Panc1 (cell line): ENCODE data around the gene APCDD1L. TPM values are rescaled to one million over a fixed set of nuclear protein-coding genes. Genes with fewer than 3 reads are reported as not detected.
A peak's percentile ranks its signal among the peaks of the same experiment; 100 is the strongest.

Source experiments
- ATAC-seq: fragments of 200-7000 bp; cut with Tn5 transposase; 2 replicates; pipeline ENCODE4 v1.9.1; 2020; ENCODE audit warnings: mild to moderate bottlenecking, moderate library complexity
- BruUV-seq: library from RNA; stranded (reverse); fragments of 400-500 nt; replicated peaks from 2 replicates; lab custom pipeline; 2021; lab: Mats Ljungman, UMichigan
- CTCF ChIA-PET: fragments of 300-600 bp; sonication (Branson Sonifier 250); formaldehyde crosslinking; loops from one replicate; lab custom pipeline; 2022; ENCODE audit warnings: antibody characterized with exemption; lab: Charles Lee
- POLR2A ChIA-PET: fragments of 300-600 bp; sonication (Branson Sonifier 250); formaldehyde crosslinking; loops from one replicate; lab custom pipeline; 2022; ENCODE audit warnings: antibody characterized with exemption; lab: Charles Lee
- DNase-seq: peaks from one replicate; pipeline ENCODE4 v3.0.0-alpha.2; 2010; ENCODE audit warnings: low read depth, low spot score
- H3K27ac ChIP-seq: 2 replicates; pipeline ENCODE4 v1.5.1; 2011; ENCODE audit warnings: mild to moderate bottlenecking, low read length, inconsistent platforms
- H3K27me3 ChIP-seq: fragments of 200-500 bp; sonication (Bioruptor generic); 2 replicates; pipeline ENCODE4 v1.6.0; 2014; ENCODE audit warnings: low read length, inconsistent platforms; ENCODE audit not compliant: control insufficient read depth, insufficient read depth
- H3K36me3 ChIP-seq: fragments of 200-500 bp; sonication (Bioruptor generic); 2 replicates; pipeline ENCODE4 v1.5.1; 2014; ENCODE audit warnings: inconsistent platforms, mild to moderate bottlenecking, low read length, moderate library complexity; ENCODE audit not compliant: control insufficient read depth, insufficient read depth
- H3K4me1 ChIP-seq: 2 replicates; pipeline ENCODE4 v1.5.1; 2011; ENCODE audit warnings: inconsistent platforms, mild to moderate bottlenecking, low read length, moderate library complexity; ENCODE audit not compliant: control insufficient read depth, insufficient read depth
- H3K4me3 ChIP-seq, 2 experiments: 2 replicates each; pipeline ENCODE4 v1.5.1; 2011 to 2012; ENCODE audit warnings: low read depth in 2 of 2, low read length in 2 of 2, mild to moderate bottlenecking in 2 of 2, inconsistent platforms in 1 of 2, moderate library complexity in 1 of 2
- H3K9me3 ChIP-seq: fragments of 200-500 bp; sonication (Bioruptor generic); 2 replicates; pipeline ENCODE4 v1.5.1; 2014; ENCODE audit warnings: low read depth, mild to moderate bottlenecking, inconsistent platforms, low read length, moderate library complexity; ENCODE audit not compliant: control insufficient read depth, insufficient read depth
- POLR2AphosphoS5 ChIP-seq: IDR thresholded peaks from 2 replicates; pipeline ENCODE4 v1.6.1; 2012; ENCODE audit warnings: mild to moderate bottlenecking, low read depth, low read length, moderate library complexity
- SIN3A ChIP-seq: IDR thresholded peaks from 2 replicates; pipeline ENCODE4 v1.6.1; 2012; ENCODE audit warnings: low read depth, mild to moderate bottlenecking, low read length, moderate library complexity, borderline replicate concordance; ENCODE audit not compliant: insufficient read depth
- TCF7L2 ChIP-seq: IDR thresholded peaks from 2 replicates; pipeline ENCODE4 v1.6.1; 2011; ENCODE audit warnings: mild to moderate bottlenecking, low read depth, low read length, inconsistent platforms
- in situ Hi-C: cut with HindIII; loops from 2 replicates; pipeline ENCODE4 v1.10.0; 2016; ENCODE audit warnings: low sequenced_read_pairs, low pct_unique_long_range_greater_than_20kb
- intact Hi-C: fragments of 100-400 bp; cut with micrococcal nuclease; formaldehyde crosslinking; loops from one replicate; pipeline ENCODE4 v1.10.0; 2022; ENCODE audit not compliant: unreplicated experiment
- total RNA-seq: library from RNA; stranded (reverse); gene quantifications from one replicate; pipeline ENCODE4 v1.2.1, GENCODE V29; 2021; ENCODE audit not compliant: unreplicated experiment
- TF ChIP-seq, protein P1 (sequence below): fragments of 450-650 bp; IDR thresholded peaks from 2 replicates; pipeline ENCODE4 v1.5.1; 2017; ENCODE audit warnings: mild to moderate bottlenecking
- TF ChIP-seq, protein P2 (sequence below), 2 experiments: IDR thresholded peaks; 2 replicates each; pipeline ENCODE4 v1.6.1; 2011 to 2012; ENCODE audit warnings: low read depth in 2 of 2, control low read depth in 1 of 2, low read length in 1 of 2, mild to moderate bottlenecking in 1 of 2, moderate library complexity in 1 of 2; ENCODE audit not compliant: insufficient read depth in 1 of 2

The APCDD1L gene
- total RNA-seq, 1 experiment from 2014 or later: 0.62 TPM

DNA sequence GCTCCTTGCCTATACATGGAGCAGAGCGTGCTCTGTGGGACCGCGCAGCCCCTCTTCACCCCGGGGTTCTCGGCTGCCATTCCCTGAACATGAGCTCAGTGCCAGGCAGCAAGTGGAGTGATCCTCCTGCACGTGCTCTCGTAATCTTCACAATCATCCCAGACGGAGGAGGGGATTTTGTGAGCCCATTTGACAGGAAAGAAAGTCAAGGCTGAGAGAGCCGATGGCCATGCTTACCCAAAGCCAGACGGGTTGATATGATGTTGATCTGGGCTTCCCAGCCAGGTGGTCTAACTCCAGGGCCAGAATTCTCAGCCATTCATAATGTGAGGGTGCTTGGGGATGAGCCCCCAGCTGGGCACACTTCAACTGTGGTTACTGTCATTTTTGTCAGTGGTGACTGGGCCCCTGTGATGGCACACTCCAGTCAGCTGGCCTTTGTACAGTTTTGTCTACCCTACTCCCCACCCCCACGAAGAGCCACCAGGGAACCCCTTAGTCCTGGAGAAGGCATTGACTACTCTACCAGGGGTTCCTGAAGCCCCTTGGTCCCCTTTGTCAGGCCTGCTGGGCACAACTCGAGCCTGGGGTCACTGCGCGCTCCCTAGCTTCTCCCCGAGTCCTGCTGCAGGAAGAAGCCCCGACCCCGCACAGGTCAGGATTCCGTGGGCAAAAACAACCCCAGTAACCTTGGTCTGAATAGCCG is 1.5 kb downstream of the APCDD1L start:
- Histone ChIP-seq H3K36me3 (no peaks in the 10 kb centered on the region), H3K27me3 (peaks cover 4% of the 10 kb centered on the region; the same call in 1 of the 2 replicates), H3K27ac (no peak overlapping the region), H3K9me3 (no peaks in the 10 kb centered on the region), H3K4me3 (no peak overlapping the region), H3K4me1 (no peaks in the 10 kb centered on the region)
- ATAC-seq (no peak), DNase-seq (no peak)
- no TSS peak for BruUV-seq
- CTCF ChIA-PET: no interaction called here
- POLR2A ChIA-PET: no interaction called here
- in situ Hi-C loops: no loop called here
- intact Hi-C loops: no loop called here
- TF ChIP-seq TCF7L2 (no peak), POLR2AphosphoS5 (no peak), SIN3A (no peak)
- TF ChIP-seq, protein P1, sequence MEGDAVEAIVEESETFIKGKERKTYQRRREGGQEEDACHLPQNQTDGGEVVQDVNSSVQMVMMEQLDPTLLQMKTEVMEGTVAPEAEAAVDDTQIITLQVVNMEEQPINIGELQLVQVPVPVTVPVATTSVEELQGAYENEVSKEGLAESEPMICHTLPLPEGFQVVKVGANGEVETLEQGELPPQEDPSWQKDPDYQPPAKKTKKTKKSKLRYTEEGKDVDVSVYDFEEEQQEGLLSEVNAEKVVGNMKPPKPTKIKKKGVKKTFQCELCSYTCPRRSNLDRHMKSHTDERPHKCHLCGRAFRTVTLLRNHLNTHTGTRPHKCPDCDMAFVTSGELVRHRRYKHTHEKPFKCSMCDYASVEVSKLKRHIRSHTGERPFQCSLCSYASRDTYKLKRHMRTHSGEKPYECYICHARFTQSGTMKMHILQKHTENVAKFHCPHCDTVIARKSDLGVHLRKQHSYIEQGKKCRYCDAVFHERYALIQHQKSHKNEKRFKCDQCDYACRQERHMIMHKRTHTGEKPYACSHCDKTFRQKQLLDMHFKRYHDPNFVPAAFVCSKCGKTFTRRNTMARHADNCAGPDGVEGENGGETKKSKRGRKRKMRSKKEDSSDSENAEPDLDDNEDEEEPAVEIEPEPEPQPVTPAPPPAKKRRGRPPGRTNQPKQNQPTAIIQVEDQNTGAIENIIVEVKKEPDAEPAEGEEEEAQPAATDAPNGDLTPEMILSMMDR: no peak
- TF ChIP-seq, protein P2, sequence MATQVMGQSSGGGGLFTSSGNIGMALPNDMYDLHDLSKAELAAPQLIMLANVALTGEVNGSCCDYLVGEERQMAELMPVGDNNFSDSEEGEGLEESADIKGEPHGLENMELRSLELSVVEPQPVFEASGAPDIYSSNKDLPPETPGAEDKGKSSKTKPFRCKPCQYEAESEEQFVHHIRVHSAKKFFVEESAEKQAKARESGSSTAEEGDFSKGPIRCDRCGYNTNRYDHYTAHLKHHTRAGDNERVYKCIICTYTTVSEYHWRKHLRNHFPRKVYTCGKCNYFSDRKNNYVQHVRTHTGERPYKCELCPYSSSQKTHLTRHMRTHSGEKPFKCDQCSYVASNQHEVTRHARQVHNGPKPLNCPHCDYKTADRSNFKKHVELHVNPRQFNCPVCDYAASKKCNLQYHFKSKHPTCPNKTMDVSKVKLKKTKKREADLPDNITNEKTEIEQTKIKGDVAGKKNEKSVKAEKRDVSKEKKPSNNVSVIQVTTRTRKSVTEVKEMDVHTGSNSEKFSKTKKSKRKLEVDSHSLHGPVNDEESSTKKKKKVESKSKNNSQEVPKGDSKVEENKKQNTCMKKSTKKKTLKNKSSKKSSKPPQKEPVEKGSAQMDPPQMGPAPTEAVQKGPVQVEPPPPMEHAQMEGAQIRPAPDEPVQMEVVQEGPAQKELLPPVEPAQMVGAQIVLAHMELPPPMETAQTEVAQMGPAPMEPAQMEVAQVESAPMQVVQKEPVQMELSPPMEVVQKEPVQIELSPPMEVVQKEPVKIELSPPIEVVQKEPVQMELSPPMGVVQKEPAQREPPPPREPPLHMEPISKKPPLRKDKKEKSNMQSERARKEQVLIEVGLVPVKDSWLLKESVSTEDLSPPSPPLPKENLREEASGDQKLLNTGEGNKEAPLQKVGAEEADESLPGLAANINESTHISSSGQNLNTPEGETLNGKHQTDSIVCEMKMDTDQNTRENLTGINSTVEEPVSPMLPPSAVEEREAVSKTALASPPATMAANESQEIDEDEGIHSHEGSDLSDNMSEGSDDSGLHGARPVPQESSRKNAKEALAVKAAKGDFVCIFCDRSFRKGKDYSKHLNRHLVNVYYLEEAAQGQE (IDR thresholded peaks at IDR 0.05; ENCODE audit: insufficient read depth in 1 of 2, low read depth in 2 of 2, low read length in 1 of 2): no peak

DNA sequence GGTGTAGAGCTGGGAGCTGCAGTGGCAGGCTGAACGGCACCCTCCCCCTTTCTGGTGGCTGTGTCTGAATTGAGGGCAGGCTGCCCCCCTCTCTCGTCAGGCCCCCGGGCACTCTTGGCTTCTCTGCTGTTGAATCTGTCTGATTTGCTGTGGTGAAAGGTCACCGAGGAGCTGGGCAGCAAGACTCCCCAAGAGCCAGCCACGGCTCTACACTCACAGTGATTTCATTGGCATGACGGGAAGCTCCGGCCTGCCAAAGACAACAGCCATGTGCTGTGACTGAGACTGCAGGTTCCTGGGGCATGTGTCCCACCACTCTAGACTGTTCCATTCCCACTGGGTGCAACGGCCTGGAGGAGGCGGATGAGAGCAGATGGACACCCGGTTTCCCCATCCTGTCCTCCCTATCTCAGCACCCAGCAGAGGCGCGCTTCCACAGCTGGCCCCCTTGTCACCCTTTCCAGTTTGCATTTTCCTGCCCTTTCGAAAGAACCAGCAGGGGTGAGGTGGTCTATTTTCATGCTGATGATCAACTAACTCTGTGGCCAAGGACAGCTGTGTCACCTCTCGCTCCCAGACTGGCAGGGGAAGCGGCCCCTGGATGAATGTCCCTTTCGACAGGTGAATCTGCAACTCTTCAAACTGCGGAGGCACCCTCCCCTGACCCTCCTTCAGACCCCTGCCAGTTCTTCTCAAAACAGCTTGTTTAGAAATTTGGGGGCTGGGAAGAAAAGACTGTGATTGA is 2.2 kb downstream of the APCDD1L start:
- POLR2A ChIA-PET: no interaction called here
- CTCF ChIA-PET: interaction anchor here (0.6 kb wide), 1 partner anchor 138 kb away, joined by 14 read pairs; no protein-coding TSS in a partner anchor
- Histone ChIP-seq H3K9me3 (no peaks in the 10 kb centered on the region), H3K4me3 (no peak overlapping the region), H3K4me1 (no peaks in the 10 kb centered on the region), H3K27ac (no peak overlapping the region), H3K36me3 (no peaks in the 10 kb centered on the region), H3K27me3 (peaks cover 4% of the 10 kb centered on the region; the same call in 1 of the 2 replicates)
- no TSS peak for BruUV-seq
- DNase-seq (no peak), ATAC-seq (peak; percentile 46; the same call in 1 of the 2 replicates)
- in situ Hi-C loops: no loop called here
- intact Hi-C loops: no loop called here
- TF ChIP-seq, protein P2 (IDR thresholded peaks at IDR 0.05; ENCODE audit: insufficient read depth in 1 of 2, low read depth in 2 of 2, low read length in 1 of 2): no peak
- TF ChIP-seq SIN3A: no peak
- TF ChIP-seq POLR2AphosphoS5: no peak
- TF ChIP-seq, protein P1: no peak
